ENCODE measurements around the gene GBE1.

The GBE1 gene

GRCh38 chr3:81601707-81602305 lies 159.6 kb downstream of the GBE1 start:
- no peak for DNase-seq

- DNase-seq = no peak
Observed at GRCh38 chr3:81592101-81592500, 169.3 kb downstream of the GBE1 start.

- no peak for DNase-seq
Observed at GRCh38 chr3:81585937-81586336, 175.5 kb downstream of the GBE1 start.

GRCh38 chr3:81585056-81585455 lies 176.4 kb downstream of the GBE1 start:
- DNase-seq = no peak

GRCh38 chr3:81581966-81582599 lies 179.4 kb downstream of the GBE1 start:
- peak; percentile 3 for DNase-seq

GRCh38 chr3:81580355-81580754 lies 181.1 kb downstream of the GBE1 start:
- no peak for DNase-seq

GRCh38 chr3:81579744-81580143 lies 181.7 kb downstream of the GBE1 start:
- no peak for DNase-seq

- no peak for DNase-seq
Observed at GRCh38 chr3:81572201-81572756, 189.2 kb downstream of the GBE1 start.

GRCh38 chr3:81568378-81568777 lies 193.1 kb downstream of the GBE1 start:
- no peak for DNase-seq

- no peak for DNase-seq
Observed at GRCh38 chr3:81565041-81565440, 196.4 kb downstream of the GBE1 start.

- no peak for DNase-seq
Observed at GRCh38 chr3:81558106-81558505, 203.3 kb downstream of the GBE1 start.

- DNase-seq = no peak
Observed at GRCh38 chr3:81554801-81555200, 206.6 kb downstream of the GBE1 start.

GRCh38 chr3:81554388-81554787 lies 207.1 kb downstream of the GBE1 start:
- DNase-seq = no peak

GRCh38 chr3:81550415-81550814 lies 211.0 kb downstream of the GBE1 start:
- DNase-seq = no peak

- no peak for DNase-seq
Observed at GRCh38 chr3:81549831-81550230, 211.6 kb downstream of the GBE1 start.

GRCh38 chr3:81549388-81549787 lies 212.1 kb downstream of the GBE1 start:
- DNase-seq = no peak

- DNase-seq = no peak
Observed at GRCh38 chr3:81545572-81545971, 215.9 kb downstream of the GBE1 start.

- DNase-seq = no peak
Observed at GRCh38 chr3:81544385-81544784, 217.1 kb downstream of the GBE1 start.

GRCh38 chr3:81540787-81541186 lies 220.7 kb downstream of the GBE1 start:
- no peak for DNase-seq

GRCh38 chr3:81531846-81532245 lies 229.6 kb downstream of the GBE1 start:
- no peak for DNase-seq

GRCh38 chr3:81531263-81531662 lies 230.2 kb downstream of the GBE1 start:
- DNase-seq = no peak

- no peak for DNase-seq
Observed at GRCh38 chr3:81530180-81530939, 231.1 kb downstream of the GBE1 start.

- no peak for DNase-seq
Observed at GRCh38 chr3:81521855-81522254, 239.6 kb downstream of the GBE1 start.

GRCh38 chr3:81518945-81519344 lies 242.5 kb downstream of the GBE1 start:
- DNase-seq = no peak
